ENCODE data around the gene CES4A. TPM values are rescaled to one million over a fixed set of nuclear protein-coding genes. Genes with fewer than 3 reads are reported as not detected.

Gene CES4A
- polyA plus RNA-seq, 1 donor (not counting 4 experiments of a cell fraction or from before 2014, with no cell fraction given): 6.6 TPM

DNA sequence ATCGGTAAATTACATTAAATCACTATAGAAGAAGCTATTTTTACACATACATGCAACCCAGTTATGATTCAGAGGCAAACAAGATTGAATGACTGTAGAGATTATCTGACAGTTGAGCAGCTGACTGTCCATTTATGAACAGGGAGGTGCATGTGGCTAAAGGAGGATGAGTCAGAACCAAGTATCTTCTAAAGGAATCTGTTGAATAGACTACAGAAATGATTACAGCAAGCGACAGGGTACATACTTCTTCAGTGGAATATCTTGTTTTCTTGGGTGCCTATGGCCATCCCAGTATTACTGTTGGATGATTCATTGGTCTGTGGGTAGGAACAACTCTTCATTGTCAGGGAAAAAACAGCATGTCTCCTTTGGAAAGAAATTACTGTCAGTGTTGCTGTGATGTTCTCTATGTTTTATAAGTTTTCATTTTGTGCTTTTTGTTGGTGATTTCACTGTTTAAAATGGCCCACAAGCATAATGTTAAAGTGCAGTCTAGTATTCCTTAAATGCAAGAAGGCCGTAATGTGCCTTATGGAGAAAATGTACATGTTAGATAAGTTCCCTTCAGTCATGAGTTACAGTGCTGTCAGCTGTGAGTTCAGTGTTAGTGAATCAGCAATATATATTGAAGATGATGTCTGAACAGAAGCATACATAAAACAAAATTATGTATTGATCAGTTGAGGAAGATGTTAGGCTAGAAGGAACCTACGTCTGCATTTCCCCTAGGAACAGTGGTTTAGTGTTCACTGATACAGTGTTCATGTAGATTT lies 67.5 kb downstream of the CES4A start:
- peak overlapping the region; percentile 50 for H3K27ac ChIP-seq (ENCODE audit: control insufficient read depth, insufficient read depth, low read length)
- TF ChIP-seq, protein P1, sequence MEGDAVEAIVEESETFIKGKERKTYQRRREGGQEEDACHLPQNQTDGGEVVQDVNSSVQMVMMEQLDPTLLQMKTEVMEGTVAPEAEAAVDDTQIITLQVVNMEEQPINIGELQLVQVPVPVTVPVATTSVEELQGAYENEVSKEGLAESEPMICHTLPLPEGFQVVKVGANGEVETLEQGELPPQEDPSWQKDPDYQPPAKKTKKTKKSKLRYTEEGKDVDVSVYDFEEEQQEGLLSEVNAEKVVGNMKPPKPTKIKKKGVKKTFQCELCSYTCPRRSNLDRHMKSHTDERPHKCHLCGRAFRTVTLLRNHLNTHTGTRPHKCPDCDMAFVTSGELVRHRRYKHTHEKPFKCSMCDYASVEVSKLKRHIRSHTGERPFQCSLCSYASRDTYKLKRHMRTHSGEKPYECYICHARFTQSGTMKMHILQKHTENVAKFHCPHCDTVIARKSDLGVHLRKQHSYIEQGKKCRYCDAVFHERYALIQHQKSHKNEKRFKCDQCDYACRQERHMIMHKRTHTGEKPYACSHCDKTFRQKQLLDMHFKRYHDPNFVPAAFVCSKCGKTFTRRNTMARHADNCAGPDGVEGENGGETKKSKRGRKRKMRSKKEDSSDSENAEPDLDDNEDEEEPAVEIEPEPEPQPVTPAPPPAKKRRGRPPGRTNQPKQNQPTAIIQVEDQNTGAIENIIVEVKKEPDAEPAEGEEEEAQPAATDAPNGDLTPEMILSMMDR (optimal IDR thresholded peaks at IDR 0.05 in 1 of 3, IDR thresholded peaks at IDR 0.05 in 1 of 3, conservative IDR thresholded peaks at IDR 0.05 in 1 of 3; ENCODE audit: extremely low read depth in 1 of 3, insufficient read depth in 2 of 3, low read length in 3 of 3): no peak
- TF ChIP-seq EZH2 (IDR thresholded peaks at IDR 0.05; ENCODE audit: low read length): no peak
- no peak overlapping the region for H2AFZ ChIP-seq (ENCODE audit: control insufficient read depth, low read length)
- no peak overlapping the region for H3K4me3 ChIP-seq (ENCODE audit: control insufficient read depth in 2 of 3, extremely low read depth in 1 of 3, insufficient read depth in 2 of 3, low read depth in 1 of 3, low read length in 3 of 3)
- H3K9me3 ChIP-seq (ENCODE audit: control insufficient read depth, low read depth, low read length): no peaks in the 10 kb centered on the region
- DNase-seq (ENCODE audit: low read depth, low spot score) (peak; percentile 81), FAIRE-seq (peak; percentile 85)
- peaks cover 15% of the 10 kb centered on the region for H3K4me1 ChIP-seq (ENCODE audit: control insufficient read depth, extremely low read depth, insufficient read depth, low read length)
- peaks cover 2% of the 10 kb centered on the region for H3K9me1 ChIP-seq (ENCODE audit: control insufficient read depth, extremely low read depth, insufficient read depth, low read length)
- peaks cover 8% of the 10 kb centered on the region for H4K20me1 ChIP-seq (ENCODE audit: control insufficient read depth, extremely low read depth, insufficient read depth, low read length)
- dilution Hi-C loops (cut with MboI; ENCODE audit: extremely low pct_ligation_motif_present, low sequenced_read_pairs): no loop called here
- no peaks in the 10 kb centered on the region for H3K27me3 ChIP-seq (ENCODE audit: control insufficient read depth, extremely low read depth, insufficient read depth, low read length)
- peaks cover 67% of the 10 kb centered on the region for H3K79me2 ChIP-seq (ENCODE audit: control insufficient read depth, insufficient read depth, low read length)
- H3K9ac ChIP-seq (ENCODE audit: control insufficient read depth, extremely low read depth, insufficient read depth, low read length): peak overlapping the region; percentile 9
- H3K4me2 ChIP-seq (ENCODE audit: control insufficient read depth, extremely low read depth, insufficient read depth, low read depth, low read length): peak overlapping the region; percentile 50
- H3K36me3 ChIP-seq (ENCODE audit: control insufficient read depth in 2 of 2, extremely low read depth in 1 of 2, insufficient read depth in 2 of 2, low read length in 2 of 2): no peaks in the 10 kb centered on the region

Small RNA genes lying within 50 kb of the gene (small RNA-seq; reads per million reads assigned to genes)
- gene RN7SL543P (ENCODE audit: insufficient read length in 3 of 3, low read depth in 3 of 3, low replicate concordance in 1 of 3): 0 reads per million in 3 experiments

Other genes with a start within 250 kb of the CES4A start
- 53.0 to 66.0 TPM (median 55.5 TPM) in 3 replicates for gene DYNC1LI2, start 237.0 kb upstream of the CES4A start, polyA plus RNA-seq
- 0.17 to 0.22 TPM in 2 of 3 replicates, not detected in the other for gene TERB1, start 187.0 kb upstream of the CES4A start, polyA plus RNA-seq
- gene NAE1, start 157.6 kb upstream of the CES4A start, polyA plus RNA-seq: 61.4 to 113 TPM (median 68.0 TPM) in 3 replicates
- gene CA7, start 144.2 kb upstream of the CES4A start, polyA plus RNA-seq: not detected in 3 replicates
- 16.5 to 18.5 TPM (median 17.3 TPM) in 3 replicates for gene PDP2, start 108.1 kb upstream of the CES4A start, polyA plus RNA-seq
- 0.16 to 2.1 TPM (median 0.45 TPM) in 3 replicates for gene CDH16, start 69.7 kb upstream of the CES4A start, polyA plus RNA-seq
- gene RRAD, start 63.1 kb upstream of the CES4A start, polyA plus RNA-seq: 0.67 to 12.8 TPM (median 2.7 TPM) in 3 replicates
- gene CIAO2B, start 54.2 kb upstream of the CES4A start, polyA plus RNA-seq: 99.6 to 149 TPM (median 105 TPM) in 3 replicates
- 37.5 to 93.4 TPM (median 41.6 TPM) in 3 replicates for gene CES2, start 53.1 kb upstream of the CES4A start, polyA plus RNA-seq
- 0.63 to 2.7 TPM (median 1.5 TPM) in 3 replicates for gene CES3, start 27.3 kb upstream of the CES4A start, polyA plus RNA-seq
- 18.0 to 55.9 TPM (median 39.7 TPM) in 3 replicates for gene CBFB, start 40.6 kb downstream of the CES4A start, polyA plus RNA-seq
- 26.7 to 31.5 TPM (median 28.0 TPM) in 3 replicates for gene PHAF1, start 121.4 kb downstream of the CES4A start, polyA plus RNA-seq
- gene B3GNT9, start 162.4 kb downstream of the CES4A start, polyA plus RNA-seq: 2.6 to 5.4 TPM (median 3.9 TPM) in 3 replicates
- gene TRADD, start 171.3 kb downstream of the CES4A start, polyA plus RNA-seq: 12.5 to 25.0 TPM (median 12.5 TPM) in 3 replicates
- 3.0 to 6.0 TPM (median 4.0 TPM) in 3 replicates for gene FBXL8, start 171.4 kb downstream of the CES4A start, polyA plus RNA-seq
- 4.3 to 10.7 TPM (median 4.9 TPM) in 3 replicates for gene HSF4, start 176.2 kb downstream of the CES4A start, polyA plus RNA-seq
- 10.5 to 18.1 TPM (median 16.8 TPM) in 3 replicates for gene NOL3, start 181.9 kb downstream of the CES4A start, polyA plus RNA-seq
- gene MATCAP1, start 195.4 kb downstream of the CES4A start, polyA plus RNA-seq: 9.0 to 15.0 TPM (median 13.3 TPM) in 3 replicates
- not detected in 3 replicates for gene EXOC3L1, start 201.5 kb downstream of the CES4A start, polyA plus RNA-seq
- gene E2F4, start 203.6 kb downstream of the CES4A start, polyA plus RNA-seq: 64.7 to 97.7 TPM (median 74.8 TPM) in 3 replicates
- 21.0 to 38.7 TPM (median 23.4 TPM) in 3 replicates for gene ELMO3, start 210.5 kb downstream of the CES4A start, polyA plus RNA-seq
- 44.9 to 47.6 TPM (median 46.3 TPM) in 3 replicates for gene TMEM208, start 238.5 kb downstream of the CES4A start, polyA plus RNA-seq